ENCODE measurements around the gene SLFN13. TPM values are rescaled to one million over a fixed set of nuclear protein-coding genes. Genes with fewer than 3 reads are reported as not detected.

SLFN13 gene
- total and polyA plus RNA-seq, 4 donors: 5.2 to 39.1 (median 12.9) TPM

GRCh38 chr17:35486920-35487732, 38.6 kb upstream of the SLFN13 start:
- WGBS, 2 donors: 10 to 12% methylated on average over 42 of the region's 42 CpGs
- Histone ChIP-seq H3K4me1 (ENCODE audit: control insufficient read depth in 5 of 5, insufficient read depth in 5 of 5, low read length in 5 of 5) (peaks cover 0 to 14% (median 0%) of the 10 kb centered on the region in 5 donors), H3K27ac (ENCODE audit: low read depth in 1 of 2, low read length in 1 of 2) (peak overlapping the region in 1 of 2 donors; percentile 71), H3K4me3 (peak overlapping the region; percentile 61), H3K9me3 (ENCODE audit: control insufficient read depth in 4 of 4, insufficient read depth in 3 of 4, low read length in 3 of 4) (peaks cover 0 to 13% (median 0%) of the 10 kb centered on the region in 4 donors), H3K36me3 (ENCODE audit: control insufficient read depth in 4 of 4, insufficient read depth in 4 of 4, low read length in 4 of 4) (peaks cover 0 to 6% (median 0%) of the 10 kb centered on the region in 4 donors), H3K9ac (ENCODE audit: insufficient read depth in 1 of 2, low read length in 2 of 2) (peak overlapping the region in 1 of 2 donors; percentile 81), H3K27me3 (ENCODE audit: control insufficient read depth in 3 of 3, insufficient read depth in 3 of 3, low read length in 2 of 3) (peaks cover 0 to 77% (median 20%) of the 10 kb centered on the region in 3 donors)
- ATAC-seq (ENCODE audit: insufficient read depth, low FRiP score) (peak; percentile 84), DNase-seq (peak; percentile 73 to 88 (median 79))
- no peak for TF ChIP-seq CTCF (IDR thresholded peaks at IDR 0.05; ENCODE audit: control extremely low read depth, extremely low read depth)

- H3K27me3 ChIP-seq (ENCODE audit: control insufficient read depth in 3 of 3, insufficient read depth in 3 of 3, low read length in 2 of 3): peaks cover 0 to 37% (median 0%) of the 10 kb centered on the region in 3 donors
- ATAC-seq (ENCODE audit: insufficient read depth, low FRiP score) (no peak), DNase-seq (no peak)
- peaks cover 0 to 9% (median 0%) of the 10 kb centered on the region in 4 donors for H3K9me3 ChIP-seq (ENCODE audit: control insufficient read depth in 4 of 4, insufficient read depth in 3 of 4, low read length in 3 of 4)
- TF ChIP-seq CTCF (IDR thresholded peaks at IDR 0.05; ENCODE audit: control extremely low read depth, extremely low read depth): no peak
- peaks cover 0 to 3% (median under 1%) of the 10 kb centered on the region in 4 donors for H3K36me3 ChIP-seq (ENCODE audit: control insufficient read depth in 4 of 4, insufficient read depth in 4 of 4, low read length in 4 of 4)
- H3K4me1 ChIP-seq (ENCODE audit: control insufficient read depth in 5 of 5, insufficient read depth in 5 of 5, low read length in 5 of 5): peaks cover 0 to 2% (median 0%) of the 10 kb centered on the region in 5 donors
- WGBS, 2 donors: 78% methylated on average over 5 of the region's 5 CpGs
- H3K27ac ChIP-seq (ENCODE audit: low read depth in 1 of 2, low read length in 1 of 2): no peak overlapping the region
- H3K4me3 ChIP-seq: no peak overlapping the region
- H3K9ac ChIP-seq (ENCODE audit: insufficient read depth in 1 of 2, low read length in 2 of 2): no peak overlapping the region
These were observed 30.7 kb upstream of the SLFN13 start for GRCh38 chr17:35479271-35479670.

GRCh38 chr17:35477248-35477647, 28.7 kb upstream of the SLFN13 start:
- 78 to 80% methylated on average over 5 of the region's 5 CpGs for WGBS, 2 donors
- H3K9me3 ChIP-seq (ENCODE audit: control insufficient read depth in 4 of 4, insufficient read depth in 3 of 4, low read length in 3 of 4): peaks cover 0 to 1% (median 0%) of the 10 kb centered on the region in 4 donors
- peaks cover 0 to under 1% (median 0%) of the 10 kb centered on the region in 5 donors for H3K4me1 ChIP-seq (ENCODE audit: control insufficient read depth in 5 of 5, insufficient read depth in 5 of 5, low read length in 5 of 5)
- no peak for DNase-seq
- no peak for ATAC-seq (ENCODE audit: insufficient read depth, low FRiP score)
- peaks cover 0 to 5% (median 0%) of the 10 kb centered on the region in 4 donors for H3K36me3 ChIP-seq (ENCODE audit: control insufficient read depth in 4 of 4, insufficient read depth in 4 of 4, low read length in 4 of 4)
- TF ChIP-seq CTCF (IDR thresholded peaks at IDR 0.05; ENCODE audit: control extremely low read depth, extremely low read depth): no peak
- no peak overlapping the region for H3K27ac ChIP-seq (ENCODE audit: low read depth in 1 of 2, low read length in 1 of 2)
- H3K9ac ChIP-seq (ENCODE audit: insufficient read depth in 1 of 2, low read length in 2 of 2): no peak overlapping the region
- H3K4me3 ChIP-seq: no peak overlapping the region
- peaks cover 0 to 33% (median 0%) of the 10 kb centered on the region in 3 donors for H3K27me3 ChIP-seq (ENCODE audit: control insufficient read depth in 3 of 3, insufficient read depth in 3 of 3, low read length in 2 of 3)
